NCI-H2171 treated with DMSO at 0.1 percent for 48 hours (cell line): ENCODE measurements around the gene NMNAT2.
"Not testable (repeated sequence)": the region's sequence is repeated elsewhere in the genome, so short reads cannot be mapped to it uniquely, and the experiment has no call there.

ENCODE experiments used
- DNase-seq: peaks from one replicate; lab custom pipeline; 2025; lab: John Stamatoyannopoulos, UW

The NMNAT2 gene

DNA sequence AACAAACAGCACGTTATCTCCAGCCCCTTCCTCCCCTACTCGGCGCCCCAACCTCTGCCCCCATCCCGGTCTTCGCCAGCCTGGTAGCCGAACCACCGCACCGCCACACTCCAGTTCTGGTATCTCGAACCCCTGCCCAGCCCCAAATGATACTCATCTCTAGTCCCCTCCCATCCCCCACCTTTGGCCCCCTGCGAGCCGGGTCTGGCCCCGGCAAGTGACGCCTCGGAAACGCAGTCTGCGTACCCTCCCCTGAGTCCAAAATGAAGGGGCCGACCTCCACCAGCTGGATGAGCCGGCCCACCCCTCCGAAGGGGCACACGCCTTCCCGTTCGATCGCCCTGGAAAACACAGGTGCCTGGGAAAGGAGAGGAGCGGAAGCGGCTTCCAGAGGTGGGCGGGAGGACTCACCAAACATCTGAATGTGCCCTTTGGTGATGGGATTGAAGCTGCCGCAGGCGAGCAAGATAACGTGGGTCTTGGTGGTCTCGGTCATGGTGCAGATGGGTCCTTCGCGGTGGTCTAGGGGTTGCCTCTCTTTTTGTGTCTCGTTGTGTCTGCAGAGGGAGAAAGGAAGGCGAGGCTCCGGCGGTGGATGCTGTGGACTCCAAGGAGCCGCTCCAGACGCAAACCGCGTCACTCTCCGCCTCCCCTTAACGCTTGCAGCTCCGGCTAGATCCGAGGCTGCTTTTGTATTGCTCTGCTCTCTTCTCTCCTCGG is at the start of gene NMNAT2:
TSS of gene NMNAT2 (minus strand) at position 609 of the 720 bp plus-strand sequence. CDS start at position 496, 113 bp downstream.
- peak; percentile 77 for DNase-seq

DNA sequence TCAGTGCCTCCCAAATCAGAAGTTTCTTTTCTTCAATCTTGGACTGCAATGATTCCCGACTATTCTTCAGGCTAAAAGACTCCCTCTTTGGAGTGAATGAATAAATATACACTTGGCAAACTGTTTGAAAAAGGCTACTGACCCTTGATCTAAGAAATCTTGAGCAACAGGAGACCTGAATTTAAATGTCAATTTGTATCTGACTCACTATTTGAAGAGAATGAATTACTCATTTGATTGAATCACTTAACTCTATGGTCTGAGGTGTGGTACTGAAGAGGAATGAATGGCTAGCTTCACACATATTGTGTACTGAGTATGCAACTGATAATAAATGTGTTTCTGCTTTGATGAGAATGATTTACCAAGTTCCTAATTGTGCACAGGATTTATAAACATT is 49.5 kb upstream of the NMNAT2 start:
- no peak for DNase-seq

GRCh38 chr1:183466781-183467180 is 48.6 kb upstream of the NMNAT2 start:
- DNase-seq, result no peak

DNA sequence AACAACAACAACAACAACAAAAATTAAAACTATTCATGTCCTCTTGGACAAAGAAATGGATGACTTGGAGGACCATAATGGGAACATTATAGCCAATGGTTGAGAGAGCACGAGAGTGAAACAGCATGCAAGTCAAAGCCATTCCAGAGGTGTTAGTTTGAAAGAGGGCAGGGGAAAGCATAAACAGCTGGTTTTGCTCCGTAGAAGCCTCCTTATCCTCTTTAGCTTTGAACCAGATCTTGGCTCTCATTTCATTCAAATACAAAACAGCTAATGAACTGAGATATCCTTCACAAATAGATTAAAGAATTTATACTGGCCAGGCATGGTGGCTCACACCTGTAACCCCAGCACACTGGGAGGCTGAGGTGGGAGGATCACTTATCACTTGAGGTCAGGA is 45.4 kb upstream of the NMNAT2 start:
- DNase-seq, result no peak

DNA sequence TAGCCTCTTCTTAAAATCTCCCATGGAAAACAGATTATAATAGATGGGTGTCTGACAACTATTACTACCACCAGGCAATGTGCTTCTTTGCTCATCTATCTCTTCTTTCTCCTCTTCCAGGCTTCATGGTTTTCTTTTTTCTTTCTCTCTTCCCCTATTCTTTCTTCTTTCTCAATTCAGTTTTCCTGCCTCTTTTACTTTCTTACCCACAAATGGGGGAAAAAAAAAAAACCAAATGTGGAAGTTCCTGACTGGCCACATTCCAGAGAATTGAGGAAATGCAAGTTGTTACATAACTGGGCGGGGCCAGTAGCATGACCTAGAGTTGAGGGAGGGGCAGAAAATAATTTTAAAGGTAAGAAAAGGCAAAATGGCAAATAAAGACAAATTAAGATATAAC is 43.2 kb upstream of the NMNAT2 start:
- no peak for DNase-seq

- DNase-seq, result no peak
These were observed 42.4 kb upstream of the NMNAT2 start for GRCh38 chr1:183460596-183460995.

DNA sequence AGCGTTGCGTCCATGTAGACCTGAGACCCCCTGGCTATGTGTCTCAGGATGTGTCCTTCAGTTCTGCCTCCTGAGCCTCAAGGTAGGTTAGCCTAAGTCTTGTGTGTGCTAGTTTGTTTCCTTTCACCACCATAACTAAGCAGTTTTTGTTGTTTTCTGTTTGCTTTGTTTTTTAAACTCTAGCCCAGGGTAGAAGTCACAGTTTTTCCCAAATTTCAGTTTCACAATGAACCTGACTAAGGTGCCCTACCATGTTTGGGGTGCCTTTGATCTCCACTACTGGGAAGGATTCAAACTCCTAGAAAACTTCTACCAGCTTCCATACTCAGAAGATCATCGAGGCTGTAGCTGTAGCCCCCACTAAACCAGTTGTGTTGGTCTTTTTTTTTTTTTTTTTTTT is 39.3 kb upstream of the NMNAT2 start:
- DNase-seq, result no peak

DNA sequence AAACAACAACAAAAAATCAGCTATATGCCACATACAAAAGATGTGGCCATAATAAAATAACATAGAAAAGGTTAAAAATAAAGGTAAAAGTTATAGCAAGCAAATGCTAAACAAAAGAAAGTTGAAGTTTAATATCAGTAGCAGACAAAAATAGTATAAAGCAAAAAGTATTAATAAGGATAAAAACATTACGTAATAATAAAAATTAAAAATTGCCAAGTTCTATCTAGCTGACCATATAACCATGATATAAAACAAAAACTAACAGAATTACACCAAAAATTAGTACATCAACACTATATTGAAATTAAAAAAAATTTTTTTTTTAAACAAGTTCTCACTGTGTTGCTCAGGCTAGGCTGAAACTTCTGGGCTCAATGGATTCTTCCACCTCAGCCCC is 38.6 kb upstream of the NMNAT2 start:
- DNase-seq, result no peak

DNA sequence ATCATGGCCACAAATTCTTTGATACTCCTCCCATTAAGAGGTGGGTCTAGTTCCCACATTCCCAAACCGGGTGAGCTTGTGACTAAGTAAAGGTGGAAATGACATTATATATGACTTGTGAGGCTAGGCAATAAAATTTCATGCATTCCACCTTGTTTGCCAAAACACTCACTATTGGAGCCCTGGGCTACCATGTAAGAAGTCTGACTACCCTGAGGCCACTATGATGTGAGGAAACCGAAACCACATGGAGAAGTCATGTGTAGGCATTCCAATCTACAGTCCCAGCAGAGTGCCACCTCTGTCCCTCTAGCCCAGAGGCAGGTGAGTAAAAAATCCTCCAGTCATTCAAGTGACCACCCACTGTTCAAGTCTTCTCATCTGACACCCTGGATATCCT is 36.2 kb upstream of the NMNAT2 start:
- no peak for DNase-seq

GRCh38 chr1:183450093-183450492 is 31.9 kb upstream of the NMNAT2 start:
- DNase-seq, result peak; percentile 70

DNA sequence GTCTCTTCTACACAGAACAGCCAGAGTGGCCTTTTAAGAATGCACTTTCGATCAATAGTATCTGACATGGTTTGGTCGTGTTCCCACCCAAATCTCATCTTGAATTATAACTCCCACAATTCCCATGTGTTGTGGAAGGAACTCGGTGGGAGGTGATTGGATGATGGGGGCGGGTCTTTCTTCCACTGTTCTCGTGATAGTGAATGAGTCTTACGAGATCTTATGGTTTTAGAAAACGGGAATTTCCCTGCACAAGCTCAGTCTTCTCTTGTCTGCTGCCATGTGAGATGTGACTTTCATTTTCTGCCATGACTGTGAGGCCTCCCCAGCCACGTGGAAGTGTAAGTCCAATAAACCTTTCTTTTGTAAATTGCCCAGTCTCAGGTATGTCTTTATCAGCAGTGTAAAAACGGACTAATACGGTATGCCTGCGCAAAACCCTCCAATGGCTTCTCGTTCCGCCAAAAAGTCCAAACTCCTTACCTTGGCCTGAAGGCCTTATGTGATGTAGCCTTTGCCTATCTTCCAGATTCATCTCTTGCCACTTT is 31.1 kb upstream of the NMNAT2 start:
- DNase-seq, result no peak

DNA sequence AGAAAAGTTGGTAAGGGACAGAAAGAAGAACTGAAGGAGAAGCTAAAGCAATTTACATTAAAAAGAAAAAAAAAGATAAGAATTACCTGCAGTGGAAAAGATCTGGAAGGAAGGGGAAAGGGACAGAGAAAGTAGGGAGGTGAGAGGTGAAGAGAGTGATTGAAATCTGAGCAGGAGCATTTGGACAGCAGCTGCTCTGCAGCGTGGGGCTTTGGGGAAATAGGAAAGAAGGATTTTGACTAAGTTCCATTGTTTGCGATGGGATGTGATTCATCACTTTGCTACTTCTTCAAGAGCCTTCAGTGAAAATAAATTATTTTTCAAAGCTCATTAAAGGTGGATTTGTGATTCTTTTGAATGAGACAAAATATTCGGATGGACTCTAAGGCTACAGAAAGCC is 26.1 kb upstream of the NMNAT2 start:
- DNase-seq, result peak; percentile 34

GRCh38 chr1:183443466-183443865 is 25.3 kb upstream of the NMNAT2 start:
- DNase-seq, result no peak

DNA sequence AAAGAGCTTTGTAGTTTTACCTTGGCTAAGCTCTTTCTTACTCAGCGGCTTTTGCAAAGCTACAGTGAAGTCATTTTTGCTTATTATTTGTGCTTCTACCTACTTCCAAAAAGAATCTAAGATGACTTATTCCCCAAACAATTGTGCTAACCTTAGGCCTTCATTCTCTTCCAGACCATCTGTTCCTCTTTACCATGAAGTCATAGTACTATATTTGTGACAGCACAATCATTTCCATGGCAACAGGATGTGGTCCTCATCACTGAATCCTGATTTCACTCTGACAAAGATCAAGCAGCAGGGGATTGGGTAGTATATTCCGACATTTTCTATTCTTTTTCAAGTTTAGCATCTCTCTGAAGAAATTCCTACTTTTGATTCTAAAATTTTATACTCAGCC is 24.8 kb upstream of the NMNAT2 start:
- DNase-seq, result peak; percentile 84

GRCh38 chr1:183438060-183438459 is 19.9 kb upstream of the NMNAT2 start:
- DNase-seq, result no peak

DNA sequence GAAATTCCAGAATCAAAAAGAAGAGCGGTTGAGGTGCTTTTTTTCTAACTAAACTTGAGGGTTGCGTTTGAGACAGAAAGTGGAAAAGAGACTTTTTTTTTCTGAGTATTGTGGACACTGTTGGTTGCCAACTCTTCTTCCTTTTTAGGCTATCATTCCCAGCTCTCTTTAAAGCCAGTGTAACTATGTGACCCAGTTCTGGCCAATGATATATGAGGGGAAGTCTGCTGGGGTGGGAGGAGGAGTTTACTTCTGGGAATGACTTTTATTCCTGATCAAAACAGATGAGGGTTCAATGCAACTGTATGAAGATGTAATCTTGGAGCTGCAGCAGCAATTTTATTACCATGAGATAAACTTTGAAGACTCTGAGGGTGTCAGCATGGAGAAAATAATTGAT is 17.3 kb upstream of the NMNAT2 start:
- no peak for DNase-seq

DNA sequence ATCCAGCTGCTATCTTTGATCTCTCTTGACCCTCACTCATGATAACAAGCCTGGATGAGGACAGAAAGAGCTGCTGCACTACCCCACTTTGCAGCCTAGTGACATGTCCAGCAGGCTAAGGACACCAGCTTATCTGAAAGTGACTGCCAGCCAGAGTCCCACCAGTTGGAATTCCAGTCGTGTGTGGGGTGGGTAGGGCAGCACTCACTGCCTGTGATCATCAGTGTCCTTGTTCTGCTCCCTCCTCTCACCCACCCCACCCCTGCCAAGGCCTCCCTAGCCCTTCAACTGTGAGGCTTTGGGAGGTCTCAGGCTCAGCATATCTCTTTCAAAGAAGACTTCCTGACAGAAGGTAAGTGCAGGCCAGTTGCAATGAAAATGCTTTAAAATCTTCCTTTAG is 15.5 kb upstream of the NMNAT2 start:
- DNase-seq, result no peak

- no peak for DNase-seq
These were observed 14.3 kb upstream of the NMNAT2 start for GRCh38 chr1:183432548-183432875.

- no peak for DNase-seq
These were observed 13.8 kb upstream of the NMNAT2 start for GRCh38 chr1:183431840-183432547.

GRCh38 chr1:183427591-183427990 is 9.4 kb upstream of the NMNAT2 start:
- not testable (repeated sequence) for DNase-seq

- DNase-seq, result no peak
These were observed 6.5 kb upstream of the NMNAT2 start for GRCh38 chr1:183424691-183425090.

- DNase-seq, result no peak
These were observed 5.4 kb upstream of the NMNAT2 start for GRCh38 chr1:183423541-183423940.

- no peak for DNase-seq
These were observed 1.2 kb upstream of the NMNAT2 start for GRCh38 chr1:183419399-183419798.

- no peak for DNase-seq
These were observed 516 bp upstream of the NMNAT2 start for GRCh38 chr1:183418696-183419095.
